ENCODE results near the gene ADSL.

Gene ADSL

DNA sequence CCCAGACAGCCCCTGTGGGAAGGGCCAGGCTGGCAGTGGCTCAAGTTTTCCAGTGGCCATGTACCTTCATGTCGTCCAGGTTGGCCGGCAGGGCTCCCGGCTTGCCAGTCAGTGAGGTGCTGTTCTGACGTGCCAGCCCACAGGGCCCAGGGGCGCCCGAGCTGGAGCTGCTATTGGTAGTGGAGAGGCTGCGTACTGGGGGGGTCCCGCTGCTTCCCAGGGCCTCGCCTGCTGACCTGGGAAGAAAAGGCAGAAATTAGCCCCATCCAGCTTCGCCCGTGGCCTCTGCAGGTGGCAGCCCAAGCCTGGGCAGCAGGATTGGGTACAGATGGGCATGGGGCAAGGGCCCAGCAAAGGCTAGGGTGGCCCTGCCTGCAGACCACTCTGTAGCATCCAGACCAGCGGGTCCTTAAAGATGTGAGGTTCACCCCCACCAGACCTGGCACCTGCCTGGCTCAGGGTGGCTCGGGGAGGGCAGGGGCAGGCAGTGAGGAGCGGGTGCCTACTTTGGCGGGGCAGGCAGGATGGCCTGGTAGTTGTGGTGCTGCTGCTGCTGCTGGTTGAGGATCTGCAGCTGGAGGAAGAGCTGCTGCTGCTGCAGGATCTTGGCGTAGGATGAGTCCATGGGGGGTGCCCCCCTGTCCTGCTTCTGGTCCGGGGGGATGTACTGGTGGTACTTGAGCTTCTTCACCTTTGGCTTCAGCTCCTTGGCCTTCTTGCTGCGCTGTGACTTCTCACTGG is 74.2 kb downstream of the ADSL start:
- Mint-ChIP-seq H3K4me3 (no peak overlapping the region), H3K4me1 (peaks cover 20% of the 10 kb centered on the region)

DNA sequence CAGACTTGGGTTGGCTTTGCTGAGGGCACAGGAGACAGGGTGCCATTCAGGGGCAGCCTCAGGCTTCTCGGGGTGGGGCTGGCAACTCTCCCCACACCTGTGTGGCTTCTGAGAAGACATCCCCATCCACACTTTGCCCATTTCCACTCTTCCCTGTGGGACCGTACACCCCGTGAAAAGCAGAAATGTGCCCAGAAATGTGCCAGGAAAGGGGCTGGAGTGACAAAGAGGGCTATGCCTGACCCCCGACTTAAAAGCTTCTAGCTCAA is 74.7 kb downstream of the ADSL start:
- Mint-ChIP-seq H3K4me1 (peaks cover 15% of the 10 kb centered on the region), H3K27me3 (ENCODE audit: low read depth, poor library complexity) (peaks cover 4% of the 10 kb centered on the region), H3K36me3 (ENCODE audit: low read depth) (peaks cover 25% of the 10 kb centered on the region), H3K27ac (no peak overlapping the region), H3K4me3 (no peak overlapping the region), H3K9me3 (no peaks in the 10 kb centered on the region)
- TF ChIP-seq CTCF (IDR thresholded peaks at IDR 0.05): no peak
- DNase-seq: no peak

More for the DNA sequence above, 74.2 kb downstream of the ADSL start:
- Mint-ChIP-seq H3K9me3 (no peaks in the 10 kb centered on the region), H3K27me3 (ENCODE audit: low read depth, poor library complexity) (peaks cover 4% of the 10 kb centered on the region), H3K36me3 (ENCODE audit: low read depth) (peaks cover 30% of the 10 kb centered on the region), H3K27ac (no peak overlapping the region)
- TF ChIP-seq CTCF (IDR thresholded peaks at IDR 0.05): no peak
- DNase-seq: no peak

GRCh38 chr22:40421941-40422340 is 75.6 kb downstream of the ADSL start:
- Mint-ChIP-seq H3K27ac (no peak overlapping the region), H3K9me3 (no peaks in the 10 kb centered on the region), H3K27me3 (ENCODE audit: low read depth, poor library complexity) (peaks cover 4% of the 10 kb centered on the region), H3K4me3 (no peak overlapping the region), H3K36me3 (ENCODE audit: low read depth) (peaks cover 18% of the 10 kb centered on the region), H3K4me1 (peaks cover 6% of the 10 kb centered on the region)
- DNase-seq: no peak
- no peak for TF ChIP-seq CTCF (IDR thresholded peaks at IDR 0.05)

- Mint-ChIP-seq H3K27me3 (ENCODE audit: low read depth, poor library complexity) (peaks cover 4% of the 10 kb centered on the region), H3K27ac (peak overlapping the region; percentile 54), H3K9me3 (no peaks in the 10 kb centered on the region), H3K36me3 (ENCODE audit: low read depth) (peaks cover 18% of the 10 kb centered on the region), H3K4me3 (no peak overlapping the region), H3K4me1 (peaks cover 6% of the 10 kb centered on the region)
- no peak for TF ChIP-seq CTCF (IDR thresholded peaks at IDR 0.05)
- no peak for DNase-seq
These were observed 76.4 kb downstream of the ADSL start for GRCh38 chr22:40422558-40423309.

GRCh38 chr22:40423310-40423688 is 77.0 kb downstream of the ADSL start:
- Mint-ChIP-seq H3K4me1 (peaks cover 6% of the 10 kb centered on the region), H3K27ac (peak overlapping the region; percentile 79), H3K9me3 (no peaks in the 10 kb centered on the region), H3K27me3 (ENCODE audit: low read depth, poor library complexity) (peaks cover 4% of the 10 kb centered on the region), H3K4me3 (no peak overlapping the region), H3K36me3 (ENCODE audit: low read depth) (peaks cover 18% of the 10 kb centered on the region)
- no peak for TF ChIP-seq CTCF (IDR thresholded peaks at IDR 0.05)
- DNase-seq: no peak
